ENCODE data around the gene SH2D1B. TPM values are rescaled to one million over a fixed set of nuclear protein-coding genes. Genes with fewer than 3 reads are reported as not detected.

Gene SH2D1B
- total RNA-seq, 1 donor from 2014 or later: not detected

DNA sequence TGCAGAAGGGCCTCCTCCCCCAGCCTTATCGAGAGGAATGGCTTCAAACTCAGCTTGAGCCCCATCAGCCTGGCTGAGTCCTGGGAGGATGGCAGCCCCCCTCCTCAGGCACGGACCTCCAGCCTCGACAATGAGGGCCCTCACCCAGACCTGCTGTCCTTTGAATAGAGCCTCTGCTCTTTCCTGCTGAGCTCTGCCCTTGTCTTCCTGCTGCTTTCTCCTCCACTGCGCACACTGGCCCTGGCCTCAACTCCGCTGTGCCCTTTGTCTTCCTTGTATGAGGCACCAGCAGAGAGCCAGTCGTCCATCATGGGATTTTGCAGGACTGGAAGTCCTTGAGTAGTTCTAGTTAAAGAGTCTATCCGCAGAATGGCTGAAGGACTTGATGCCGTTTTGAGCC lies 28.4 kb downstream of the SH2D1B start:
- POLR2A ChIA-PET: no interaction called here
- no peaks in the 10 kb centered on the region for H3K36me3 Mint-ChIP-seq (ENCODE audit: low read depth)
- intact Hi-C loops (cut with micrococcal nuclease): no loop called here
- H3K4me1 Mint-ChIP-seq: no peaks in the 10 kb centered on the region
- no peak overlapping the region for H3K4me3 Mint-ChIP-seq
- CTCF ChIA-PET: no interaction called here
- no peaks in the 10 kb centered on the region for H3K9me3 Mint-ChIP-seq
- H3K27me3 Mint-ChIP-seq: no peaks in the 10 kb centered on the region
- DNase-seq (no peak), ATAC-seq (ENCODE audit: low read depth) (no peak)
- TF ChIP-seq, protein P1, sequence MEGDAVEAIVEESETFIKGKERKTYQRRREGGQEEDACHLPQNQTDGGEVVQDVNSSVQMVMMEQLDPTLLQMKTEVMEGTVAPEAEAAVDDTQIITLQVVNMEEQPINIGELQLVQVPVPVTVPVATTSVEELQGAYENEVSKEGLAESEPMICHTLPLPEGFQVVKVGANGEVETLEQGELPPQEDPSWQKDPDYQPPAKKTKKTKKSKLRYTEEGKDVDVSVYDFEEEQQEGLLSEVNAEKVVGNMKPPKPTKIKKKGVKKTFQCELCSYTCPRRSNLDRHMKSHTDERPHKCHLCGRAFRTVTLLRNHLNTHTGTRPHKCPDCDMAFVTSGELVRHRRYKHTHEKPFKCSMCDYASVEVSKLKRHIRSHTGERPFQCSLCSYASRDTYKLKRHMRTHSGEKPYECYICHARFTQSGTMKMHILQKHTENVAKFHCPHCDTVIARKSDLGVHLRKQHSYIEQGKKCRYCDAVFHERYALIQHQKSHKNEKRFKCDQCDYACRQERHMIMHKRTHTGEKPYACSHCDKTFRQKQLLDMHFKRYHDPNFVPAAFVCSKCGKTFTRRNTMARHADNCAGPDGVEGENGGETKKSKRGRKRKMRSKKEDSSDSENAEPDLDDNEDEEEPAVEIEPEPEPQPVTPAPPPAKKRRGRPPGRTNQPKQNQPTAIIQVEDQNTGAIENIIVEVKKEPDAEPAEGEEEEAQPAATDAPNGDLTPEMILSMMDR (IDR thresholded peaks at IDR 0.05): no peak
- no peak overlapping the region for H3K27ac Mint-ChIP-seq

DNA sequence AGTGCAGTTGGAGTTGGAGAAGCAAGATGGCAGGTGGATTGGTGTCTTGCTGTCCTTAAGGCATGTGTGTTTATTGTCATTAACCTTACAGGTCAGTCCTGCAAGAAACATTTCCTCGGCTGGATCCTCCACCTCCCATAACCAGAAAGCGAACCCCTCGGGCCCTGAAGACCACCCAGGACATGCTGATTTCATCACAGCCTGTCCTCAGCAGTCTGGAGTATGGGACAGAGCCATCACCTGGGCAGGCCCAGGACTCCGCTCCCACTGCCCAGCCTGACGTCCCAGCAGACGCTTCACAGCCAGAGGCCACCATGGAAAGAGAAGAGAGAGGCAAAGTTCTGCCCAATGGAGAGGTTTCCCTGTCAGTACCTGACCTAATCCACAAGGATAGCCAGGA lies 28.8 kb downstream of the SH2D1B start:
- no peak overlapping the region for H3K27ac Mint-ChIP-seq
- CTCF ChIA-PET: no interaction called here
- no peak for DNase-seq
- ATAC-seq (ENCODE audit: low read depth): no peak
- POLR2A ChIA-PET: no interaction called here
- H3K9me3 Mint-ChIP-seq: no peaks in the 10 kb centered on the region
- TF ChIP-seq, protein P1 (IDR thresholded peaks at IDR 0.05): no peak
- no peaks in the 10 kb centered on the region for H3K4me1 Mint-ChIP-seq
- no peaks in the 10 kb centered on the region for H3K27me3 Mint-ChIP-seq
- H3K4me3 Mint-ChIP-seq: no peak overlapping the region
- intact Hi-C loops (cut with micrococcal nuclease): no loop called here
- H3K36me3 Mint-ChIP-seq (ENCODE audit: low read depth): no peaks in the 10 kb centered on the region

DNA sequence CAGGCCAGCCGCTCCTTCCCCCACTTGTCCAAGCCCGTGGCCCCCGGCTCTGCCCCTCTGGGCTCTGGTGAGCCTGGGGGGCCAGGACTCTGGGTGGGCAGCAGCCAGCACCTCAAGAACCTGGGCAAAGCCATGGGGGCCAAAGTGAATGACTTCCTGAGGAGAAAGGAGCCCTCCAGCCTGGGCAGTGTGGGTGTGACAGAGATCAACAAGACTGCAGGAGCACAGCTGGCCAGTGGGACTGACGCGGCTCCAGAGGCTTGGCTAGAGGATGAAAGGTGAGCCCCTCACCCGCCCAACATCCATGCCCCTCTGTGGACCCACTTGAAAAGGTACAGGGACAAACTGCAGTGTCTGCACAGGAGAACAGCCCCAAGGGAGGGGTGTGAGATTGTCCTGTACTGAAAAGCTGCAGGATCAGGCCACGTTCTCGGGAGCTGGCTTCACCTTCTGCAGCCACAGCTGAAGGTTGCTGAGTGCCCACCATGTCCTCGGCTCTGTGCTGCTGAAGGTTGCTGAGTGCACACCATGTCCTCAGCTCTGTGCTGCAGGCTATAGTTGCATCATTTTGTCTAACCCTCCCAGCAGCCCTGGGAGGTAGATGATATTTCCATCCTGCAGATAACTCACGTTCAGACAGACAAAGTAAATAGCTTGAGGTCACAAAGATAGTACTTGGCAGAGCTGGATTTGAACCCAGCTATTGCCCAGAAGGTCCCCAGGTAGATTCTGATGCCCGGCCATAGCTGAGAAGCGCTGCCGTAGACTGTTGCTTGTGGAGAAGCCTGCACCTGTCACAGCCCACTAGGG lies 29.8 kb downstream of the SH2D1B start:
- Mint-ChIP-seq H3K4me3 (no peak overlapping the region), H3K9me3 (no peaks in the 10 kb centered on the region), H3K36me3 (ENCODE audit: low read depth) (no peaks in the 10 kb centered on the region), H3K27me3 (no peaks in the 10 kb centered on the region), H3K27ac (no peak overlapping the region), H3K4me1 (no peaks in the 10 kb centered on the region)
- TF ChIP-seq, protein P1 (IDR thresholded peaks at IDR 0.05): no peak
- ChIA-PET POLR2A (no interaction called here), CTCF (no interaction called here)
- DNase-seq: no peak
- no peak for ATAC-seq (ENCODE audit: low read depth)
- intact Hi-C loops (cut with micrococcal nuclease): no loop called here

DNA sequence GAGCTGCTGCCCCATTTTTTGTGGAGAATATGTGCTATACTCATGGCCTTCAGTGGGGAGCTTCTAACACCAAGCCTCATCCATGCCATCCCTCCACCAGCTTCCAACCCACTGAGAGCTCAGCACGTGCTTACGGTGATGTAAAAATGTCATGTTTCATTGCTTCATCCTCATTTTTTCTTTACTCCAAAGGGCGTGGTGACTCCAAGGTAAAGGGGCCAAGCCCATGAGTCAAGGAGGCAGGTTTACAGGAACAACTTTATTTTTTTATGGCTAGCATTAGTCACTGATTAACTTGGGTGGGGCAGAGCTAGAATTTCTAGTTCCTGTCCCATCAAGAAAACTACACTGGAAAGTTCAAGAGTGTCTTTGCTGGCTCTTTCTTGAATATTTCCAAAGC lies 30.6 kb downstream of the SH2D1B start, which contains the start of gene C1orf226:
Gene C1orf226 (plus strand): TSS at position 346 of the 400 bp plus-strand sequence. CDS start 174 bp downstream, outside the sequence.
- Mint-ChIP-seq H3K36me3 (ENCODE audit: low read depth) (no peaks in the 10 kb centered on the region), H3K27ac (no peak within 1 kb of the TSS), H3K9me3 (no peaks in the 10 kb centered on the region), H3K27me3 (no peaks in the 10 kb centered on the region), H3K4me1 (no peaks in the 10 kb centered on the region), H3K4me3 (no peak within 1 kb of the TSS)
- TF ChIP-seq, protein P1 (IDR thresholded peaks at IDR 0.05): no peak
- no peak for DNase-seq
- POLR2A ChIA-PET: no interaction called here
- CTCF ChIA-PET: no interaction called here
- no peak for ATAC-seq (ENCODE audit: low read depth)
- intact Hi-C loops (cut with micrococcal nuclease): no loop called here

DNA sequence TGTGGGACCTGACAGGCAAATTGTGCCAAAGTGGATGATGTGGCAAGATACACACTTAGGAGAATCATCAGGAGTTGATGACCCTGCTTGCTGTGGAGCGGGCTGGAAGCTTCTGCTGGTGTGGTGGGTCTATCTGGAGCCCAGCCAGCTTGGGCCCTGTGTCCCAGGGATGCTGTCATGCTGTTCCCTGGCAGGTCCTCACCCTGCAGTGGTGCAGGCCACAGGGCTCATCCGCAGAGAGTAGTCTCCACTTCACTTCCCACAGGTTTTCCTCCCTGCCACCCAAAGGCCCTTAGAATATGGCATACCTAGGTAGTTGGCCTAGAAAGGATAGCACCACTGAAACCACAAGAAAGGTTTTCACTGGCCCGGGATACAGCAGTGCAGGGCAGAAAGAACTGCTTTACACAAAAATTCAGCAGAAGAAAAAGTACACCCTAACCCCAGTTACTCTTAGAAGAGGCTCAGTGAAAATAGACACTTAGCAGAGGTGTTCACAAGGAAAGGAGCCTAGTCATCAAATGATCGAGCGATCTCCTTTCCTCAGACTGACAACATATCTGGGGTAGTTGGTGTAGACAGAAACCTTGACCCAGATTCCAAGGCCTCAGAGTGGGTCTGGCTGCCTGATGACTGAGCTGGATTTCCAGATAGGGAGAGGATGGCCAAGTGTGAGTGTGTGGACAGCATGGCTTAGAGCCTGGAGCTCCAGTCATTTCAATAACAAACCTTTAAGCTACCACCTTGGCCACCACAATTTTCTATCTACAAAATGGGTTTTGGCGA lies 31.7 kb downstream of the SH2D1B start:
- Mint-ChIP-seq H3K36me3 (ENCODE audit: low read depth) (no peaks in the 10 kb centered on the region), H3K27me3 (no peaks in the 10 kb centered on the region), H3K4me1 (no peaks in the 10 kb centered on the region), H3K4me3 (no peak overlapping the region), H3K9me3 (no peaks in the 10 kb centered on the region), H3K27ac (no peak overlapping the region)
- intact Hi-C loops (cut with micrococcal nuclease): no loop called here
- CTCF ChIA-PET: no interaction called here
- TF ChIP-seq, protein P1 (IDR thresholded peaks at IDR 0.05): no peak
- POLR2A ChIA-PET: no interaction called here
- DNase-seq: no peak
- no peak for ATAC-seq (ENCODE audit: low read depth)

Measured in activated B cell treated with CpG ODN at 0.5 μM for 24 hours (primary cell).